Measurements from ENCODE around the gene KRTAP12-1. TPM values are rescaled to one million over a fixed set of nuclear protein-coding genes. Genes with fewer than 3 reads are reported as not detected.

The KRTAP12-1 gene
- total RNA-seq, 1 experiment from 2014 or later = not detected

DNA sequence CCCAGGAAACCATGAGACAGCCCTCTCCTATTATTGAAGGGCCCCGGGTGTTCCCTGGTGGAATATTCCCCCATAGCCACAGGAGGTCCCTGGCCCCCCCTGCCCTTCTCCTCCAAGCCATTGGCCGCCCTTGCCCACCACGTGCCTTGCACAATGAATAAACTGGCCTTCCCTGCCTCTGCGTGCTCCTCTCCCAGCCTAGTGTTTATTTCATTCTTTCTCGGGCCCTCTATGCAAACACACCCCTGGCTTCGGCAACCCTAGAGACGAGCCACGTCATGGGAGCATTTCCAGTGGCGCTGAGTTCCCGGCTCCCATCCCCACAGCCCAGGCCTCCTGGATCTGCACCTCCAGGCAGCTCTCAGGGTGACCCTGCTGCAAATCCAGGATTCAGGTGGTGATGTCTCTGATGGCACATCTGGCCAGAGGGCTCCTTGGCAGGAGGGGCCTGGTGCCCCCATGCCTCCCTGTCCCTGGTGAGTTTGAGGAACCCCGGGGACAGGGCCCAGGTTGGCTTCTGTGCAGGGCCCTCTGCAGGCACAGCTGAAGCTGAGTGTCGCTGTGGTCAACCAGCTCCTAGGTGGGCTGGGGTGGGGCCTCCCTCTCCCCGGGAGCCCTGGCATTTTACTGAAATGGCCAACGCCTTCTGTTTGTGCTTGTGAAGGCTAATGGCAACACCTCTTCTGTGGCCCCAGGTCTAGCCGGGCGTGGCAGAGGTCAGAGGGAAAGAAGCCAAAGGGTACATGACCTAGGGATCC is 21.2 kb upstream of the KRTAP12-1 start:
- H3K27ac ChIP-seq (ENCODE audit: low read length) = no peak overlapping the region
- H3K36me3 ChIP-seq (ENCODE audit: insufficient read depth, low read length) = no peaks in the 10 kb centered on the region
- no peak overlapping the region for H3K9ac ChIP-seq (ENCODE audit: low read length)
- no peaks in the 10 kb centered on the region for H4K20me1 ChIP-seq (ENCODE audit: insufficient read depth, low read depth, low read length)
- H3K4me2 ChIP-seq (ENCODE audit: low read depth, low read length, poor library complexity, severe bottlenecking) = no peak overlapping the region
- no peaks in the 10 kb centered on the region for H3K9me2 ChIP-seq (replicated peaks; ENCODE audit: insufficient read depth, low read length)
- H3K4me1 ChIP-seq (ENCODE audit: low read length) = no peaks in the 10 kb centered on the region
- H3K27me3 ChIP-seq (ENCODE audit: low read length) = no peaks in the 10 kb centered on the region
- H3K79me2 ChIP-seq (ENCODE audit: low read length) = no peaks in the 10 kb centered on the region
- no peaks in the 10 kb centered on the region for H3K9me3 ChIP-seq (ENCODE audit: low read length)
- DNase-seq = no peak
- H2AFZ ChIP-seq (ENCODE audit: low read length) = no peak overlapping the region
- H3K4me3 ChIP-seq (ENCODE audit: low read length) = no peak overlapping the region

DNA sequence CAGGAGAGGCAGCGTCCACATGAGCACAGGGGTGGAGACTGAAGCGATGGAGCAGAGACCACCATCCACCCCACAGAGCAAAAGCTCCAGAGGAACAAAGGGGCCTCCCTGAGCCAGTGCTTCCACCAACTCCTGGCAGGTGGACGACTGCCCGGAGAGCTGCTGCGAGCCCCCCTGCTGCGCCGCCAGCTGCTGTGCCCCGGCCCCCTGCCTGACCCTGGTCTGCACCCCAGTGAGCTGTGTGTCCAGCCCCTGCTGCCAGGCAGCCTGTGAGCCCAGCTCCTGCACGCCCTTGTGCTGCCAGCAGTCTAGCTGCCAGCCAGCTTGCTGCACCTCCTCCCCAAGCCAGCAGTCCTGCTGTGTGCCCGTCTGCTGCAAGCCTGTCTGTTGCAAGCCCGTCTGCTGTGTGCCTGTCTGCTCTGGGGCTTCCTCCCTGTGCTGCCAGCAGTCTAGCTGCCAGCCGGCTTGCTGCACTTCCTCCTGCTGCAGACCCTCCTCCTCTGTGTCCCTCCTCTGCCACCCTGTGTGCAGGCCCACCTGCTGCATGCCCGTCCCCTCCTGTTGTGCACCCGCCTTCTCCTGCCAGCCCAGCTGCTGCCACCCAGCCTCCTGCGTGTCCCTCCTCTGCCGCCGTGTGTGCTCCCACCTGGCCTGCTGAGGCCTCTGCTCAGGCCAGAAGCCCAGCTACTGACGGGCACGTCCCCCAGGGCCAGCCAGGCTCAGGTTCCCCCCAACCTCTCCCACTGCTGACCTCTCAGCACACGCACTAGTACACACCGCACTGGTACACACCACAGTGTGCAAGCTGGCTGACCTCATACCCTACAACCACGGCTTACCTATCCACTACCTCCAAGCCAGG is 20.4 kb upstream of the KRTAP12-1 start:
- Histone ChIP-seq H3K36me3 (ENCODE audit: insufficient read depth, low read length) (no peaks in the 10 kb centered on the region), H3K4me2 (ENCODE audit: low read depth, low read length, poor library complexity, severe bottlenecking) (no peak overlapping the region), H3K79me2 (ENCODE audit: low read length) (no peaks in the 10 kb centered on the region), H3K9me3 (ENCODE audit: low read length) (no peaks in the 10 kb centered on the region), H3K9me2 (replicated peaks; ENCODE audit: insufficient read depth, low read length) (no peaks in the 10 kb centered on the region), H3K27ac (ENCODE audit: low read length) (no peak overlapping the region), H3K4me3 (ENCODE audit: low read length) (no peak overlapping the region), H3K4me1 (ENCODE audit: low read length) (no peaks in the 10 kb centered on the region), H3K27me3 (ENCODE audit: low read length) (no peaks in the 10 kb centered on the region), H2AFZ (ENCODE audit: low read length) (no peak overlapping the region), H4K20me1 (ENCODE audit: insufficient read depth, low read depth, low read length) (no peaks in the 10 kb centered on the region), H3K9ac (ENCODE audit: low read length) (no peak overlapping the region)
- no peak for DNase-seq

DNA sequence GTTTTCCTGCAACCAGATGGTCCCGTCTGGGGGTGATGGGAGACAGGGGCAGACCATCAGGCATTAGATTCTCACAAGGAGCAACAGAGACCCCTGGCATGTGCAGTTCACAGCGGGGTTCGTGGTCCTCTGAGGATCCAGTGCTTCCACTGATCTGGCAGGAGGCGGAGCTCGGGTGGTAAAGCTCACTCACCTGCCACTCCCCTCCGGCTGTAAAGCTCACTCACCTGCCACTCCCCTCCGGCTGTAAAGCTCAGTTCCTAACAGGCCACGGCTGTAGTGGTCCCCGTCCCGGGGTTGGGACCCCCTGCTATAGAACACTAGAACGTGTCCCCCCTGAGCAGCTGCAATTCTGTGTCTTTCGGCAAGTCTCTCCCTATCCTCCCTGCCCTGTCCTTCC is 19.6 kb upstream of the KRTAP12-1 start:
- Histone ChIP-seq H3K4me2 (ENCODE audit: low read depth, low read length, poor library complexity, severe bottlenecking) (no peak overlapping the region), H3K9me2 (replicated peaks; ENCODE audit: insufficient read depth, low read length) (no peaks in the 10 kb centered on the region), H2AFZ (ENCODE audit: low read length) (no peak overlapping the region), H3K27me3 (ENCODE audit: low read length) (no peaks in the 10 kb centered on the region), H3K9me3 (ENCODE audit: low read length) (no peaks in the 10 kb centered on the region), H3K79me2 (ENCODE audit: low read length) (no peaks in the 10 kb centered on the region), H4K20me1 (ENCODE audit: insufficient read depth, low read depth, low read length) (no peaks in the 10 kb centered on the region), H3K4me3 (ENCODE audit: low read length) (no peak overlapping the region), H3K36me3 (ENCODE audit: insufficient read depth, low read length) (no peaks in the 10 kb centered on the region), H3K27ac (ENCODE audit: low read length) (no peak overlapping the region), H3K4me1 (ENCODE audit: low read length) (no peaks in the 10 kb centered on the region), H3K9ac (ENCODE audit: low read length) (no peak overlapping the region)
- no peak for DNase-seq

DNA sequence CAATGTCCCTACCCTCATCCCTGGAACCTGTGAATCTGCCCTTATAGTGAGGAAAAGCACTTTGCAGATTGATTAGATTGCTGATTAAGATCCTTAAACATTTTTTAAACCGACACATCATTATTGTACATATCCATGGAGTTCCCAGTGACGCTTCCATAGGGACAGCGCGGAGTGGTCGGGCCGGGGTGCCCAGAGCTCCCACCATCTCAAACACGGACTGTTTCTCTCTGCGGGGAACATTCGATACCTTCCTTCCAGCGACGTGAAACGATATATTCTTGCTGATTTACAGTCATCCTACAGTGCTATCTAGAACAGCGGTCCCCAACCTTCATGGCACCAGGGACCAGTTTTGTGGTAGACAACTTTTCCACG is 19.0 kb upstream of the KRTAP12-1 start:
- no peak for DNase-seq
- Histone ChIP-seq H3K9me2 (replicated peaks; ENCODE audit: insufficient read depth, low read length) (no peaks in the 10 kb centered on the region), H2AFZ (ENCODE audit: low read length) (no peak overlapping the region), H3K4me1 (ENCODE audit: low read length) (no peaks in the 10 kb centered on the region), H3K79me2 (ENCODE audit: low read length) (no peaks in the 10 kb centered on the region), H3K9me3 (ENCODE audit: low read length) (no peaks in the 10 kb centered on the region), H4K20me1 (ENCODE audit: insufficient read depth, low read depth, low read length) (no peaks in the 10 kb centered on the region), H3K4me2 (ENCODE audit: low read depth, low read length, poor library complexity, severe bottlenecking) (no peak overlapping the region), H3K27ac (ENCODE audit: low read length) (no peak overlapping the region), H3K36me3 (ENCODE audit: insufficient read depth, low read length) (no peaks in the 10 kb centered on the region), H3K4me3 (ENCODE audit: low read length) (no peak overlapping the region), H3K9ac (ENCODE audit: low read length) (no peak overlapping the region), H3K27me3 (ENCODE audit: low read length) (no peaks in the 10 kb centered on the region)

DNA sequence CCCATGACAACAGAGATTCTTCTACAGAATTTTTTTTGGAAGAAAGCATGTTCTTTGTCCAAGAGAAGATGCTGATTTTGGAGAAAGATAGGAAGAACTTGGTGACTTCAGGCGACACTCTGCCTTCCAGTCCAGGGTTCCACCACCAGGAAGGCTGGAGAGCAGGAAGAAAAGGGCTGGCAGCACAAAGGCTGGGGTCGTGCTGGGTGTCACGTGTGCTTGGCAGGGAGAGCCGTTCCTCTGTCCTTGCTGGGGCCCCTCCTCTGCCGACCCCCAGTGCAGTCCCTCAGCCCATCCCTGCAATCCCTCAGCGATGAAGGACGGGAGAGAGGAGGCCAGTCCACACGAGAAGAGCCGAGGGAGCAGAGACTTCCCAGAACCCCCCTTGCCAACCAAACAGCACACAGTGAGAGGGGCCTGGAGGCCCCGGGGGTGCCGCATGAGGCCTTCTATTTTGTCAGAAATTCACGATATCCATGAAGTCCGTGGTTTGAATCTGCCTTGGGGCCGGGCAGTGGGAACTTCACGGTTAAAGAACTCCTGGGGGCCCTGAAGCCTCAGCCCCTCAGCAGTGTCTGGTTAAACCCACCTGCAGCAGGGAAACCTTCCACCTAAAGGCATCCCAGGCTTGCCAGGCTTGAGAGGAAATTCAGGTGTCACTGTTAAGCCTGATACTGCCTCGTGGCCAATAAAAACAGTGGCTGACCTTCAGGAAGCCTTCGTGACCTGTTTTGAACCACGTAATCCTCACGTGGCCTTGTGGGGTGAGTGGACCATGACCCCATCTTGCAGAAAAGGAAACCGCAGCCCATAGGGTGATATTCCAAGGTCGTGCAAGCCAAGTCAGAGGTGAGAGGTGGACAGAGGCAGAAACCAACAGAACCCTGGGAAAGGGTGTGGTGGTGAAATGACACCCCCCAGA is 18.4 kb upstream of the KRTAP12-1 start:
- H3K27ac ChIP-seq (ENCODE audit: low read length) = no peak overlapping the region
- H3K36me3 ChIP-seq (ENCODE audit: insufficient read depth, low read length) = no peaks in the 10 kb centered on the region
- no peaks in the 10 kb centered on the region for H3K4me1 ChIP-seq (ENCODE audit: low read length)
- H4K20me1 ChIP-seq (ENCODE audit: insufficient read depth, low read depth, low read length) = no peaks in the 10 kb centered on the region
- H3K4me2 ChIP-seq (ENCODE audit: low read depth, low read length, poor library complexity, severe bottlenecking) = no peak overlapping the region
- no peak overlapping the region for H3K4me3 ChIP-seq (ENCODE audit: low read length)
- H3K27me3 ChIP-seq (ENCODE audit: low read length) = no peaks in the 10 kb centered on the region
- no peaks in the 10 kb centered on the region for H3K9me2 ChIP-seq (replicated peaks; ENCODE audit: insufficient read depth, low read length)
- no peak overlapping the region for H2AFZ ChIP-seq (ENCODE audit: low read length)
- H3K9ac ChIP-seq (ENCODE audit: low read length) = no peak overlapping the region
- no peaks in the 10 kb centered on the region for H3K79me2 ChIP-seq (ENCODE audit: low read length)
- DNase-seq = no peak
- no peaks in the 10 kb centered on the region for H3K9me3 ChIP-seq (ENCODE audit: low read length)

DNA sequence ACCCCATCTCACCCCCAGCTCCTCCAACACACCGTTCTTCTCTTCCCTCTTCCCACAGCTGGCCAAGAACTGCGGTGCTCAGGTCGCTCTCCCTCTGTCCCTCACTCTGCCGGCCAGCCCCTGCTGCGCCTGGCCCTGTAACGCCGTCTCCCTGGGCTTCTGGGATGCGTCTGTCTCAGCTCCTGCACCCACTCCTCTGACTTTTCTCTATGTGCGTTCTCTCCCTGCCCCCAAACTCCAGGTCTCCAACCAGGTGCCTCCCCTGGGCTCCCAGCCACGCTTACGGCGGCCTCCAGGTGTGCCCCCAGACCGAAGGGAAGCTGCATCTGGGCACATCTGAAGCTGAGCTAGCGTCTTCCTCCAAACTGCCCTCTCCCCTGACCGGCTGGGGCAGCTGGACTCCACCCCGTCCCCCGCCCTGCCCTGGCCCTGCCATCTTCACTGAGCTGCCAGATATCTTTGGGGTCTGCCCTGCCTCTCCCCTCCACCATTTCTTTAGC is 17.6 kb upstream of the KRTAP12-1 start:
- Histone ChIP-seq H3K4me2 (ENCODE audit: low read depth, low read length, poor library complexity, severe bottlenecking) (no peak overlapping the region), H3K36me3 (ENCODE audit: insufficient read depth, low read length) (no peaks in the 10 kb centered on the region), H3K27ac (ENCODE audit: low read length) (no peak overlapping the region), H3K4me3 (ENCODE audit: low read length) (no peak overlapping the region), H2AFZ (ENCODE audit: low read length) (no peak overlapping the region), H4K20me1 (ENCODE audit: insufficient read depth, low read depth, low read length) (no peaks in the 10 kb centered on the region), H3K27me3 (ENCODE audit: low read length) (no peaks in the 10 kb centered on the region), H3K9ac (ENCODE audit: low read length) (no peak overlapping the region), H3K79me2 (ENCODE audit: low read length) (no peaks in the 10 kb centered on the region), H3K4me1 (ENCODE audit: low read length) (no peaks in the 10 kb centered on the region), H3K9me2 (replicated peaks; ENCODE audit: insufficient read depth, low read length) (no peaks in the 10 kb centered on the region), H3K9me3 (ENCODE audit: low read length) (no peaks in the 10 kb centered on the region)
- no peak for DNase-seq

DNA sequence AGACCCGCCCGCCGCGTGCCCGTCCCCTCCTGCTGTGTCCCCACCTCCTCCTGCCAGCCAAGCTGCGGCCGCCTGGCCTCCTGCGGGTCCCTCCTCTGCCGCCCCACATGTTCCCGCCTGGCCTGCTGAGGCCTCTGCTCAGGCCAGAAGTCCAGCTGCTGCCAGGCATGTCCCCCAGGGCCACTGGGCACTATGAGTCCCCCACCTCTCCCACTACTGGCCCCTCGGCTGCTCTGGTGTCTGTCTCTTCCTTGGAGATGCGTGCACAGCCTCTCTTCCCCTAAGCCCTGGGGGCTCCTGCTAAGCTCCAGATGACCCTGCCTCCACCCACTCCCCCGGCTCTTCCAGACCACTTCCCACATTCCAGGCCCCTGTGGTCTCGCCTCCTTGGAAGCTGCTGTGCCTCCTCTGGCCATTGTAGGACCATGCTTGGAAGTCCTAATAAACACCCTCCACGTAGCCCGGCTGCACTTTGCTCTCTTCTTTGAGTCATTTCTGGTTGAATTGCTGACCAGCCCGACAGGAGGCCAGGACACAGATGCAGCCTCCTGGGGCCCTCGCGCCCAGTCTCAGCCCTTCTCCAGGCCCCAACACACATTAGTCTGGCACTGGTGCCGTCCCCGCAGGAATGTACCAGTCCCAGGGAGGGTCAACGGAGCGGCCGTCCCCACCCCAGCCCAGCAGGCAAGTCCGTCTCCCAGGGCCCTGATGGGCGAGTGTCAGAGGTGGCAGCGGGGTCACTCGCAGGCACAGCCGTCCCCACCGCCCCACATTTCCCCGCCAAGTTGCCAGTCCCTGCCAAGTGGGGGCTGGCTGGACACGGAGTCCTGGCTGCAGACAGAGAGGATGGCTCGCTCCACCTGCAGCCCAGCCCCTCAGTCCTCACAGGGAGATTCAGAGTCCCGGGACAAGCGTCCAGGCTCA is 16.1 kb upstream of the KRTAP12-1 start:
- Histone ChIP-seq H3K27me3 (ENCODE audit: low read length) (no peaks in the 10 kb centered on the region), H3K9me2 (replicated peaks; ENCODE audit: insufficient read depth, low read length) (no peaks in the 10 kb centered on the region), H3K4me1 (ENCODE audit: low read length) (no peaks in the 10 kb centered on the region), H3K36me3 (ENCODE audit: insufficient read depth, low read length) (no peaks in the 10 kb centered on the region), H4K20me1 (ENCODE audit: insufficient read depth, low read depth, low read length) (no peaks in the 10 kb centered on the region), H3K27ac (ENCODE audit: low read length) (no peak overlapping the region), H3K79me2 (ENCODE audit: low read length) (no peaks in the 10 kb centered on the region), H2AFZ (ENCODE audit: low read length) (no peak overlapping the region), H3K9ac (ENCODE audit: low read length) (no peak overlapping the region), H3K4me2 (ENCODE audit: low read depth, low read length, poor library complexity, severe bottlenecking) (no peak overlapping the region), H3K9me3 (ENCODE audit: low read length) (no peaks in the 10 kb centered on the region), H3K4me3 (ENCODE audit: low read length) (no peak overlapping the region)
- DNase-seq = no peak
